Diencephalon (tissue), 1 donor: Measurements from ENCODE around the gene SLC16A1. TPM values are rescaled to one million over a fixed set of nuclear protein-coding genes. Genes with fewer than 3 reads are reported as not detected.

ENCODE experiments used
- small RNA-seq: library from RNA; depleted of rRNA; stranded (forward); fragments of <200 nt; gene quantifications from one replicate; pipeline ENCODE3, GENCODE V24; 2014
- total RNA-seq: library from RNA; depleted of rRNA; stranded (reverse); fragments of >200 nt; gene quantifications from one replicate; pipeline ENCODE4 v1.2.3, GENCODE V29; 2014

Gene SLC16A1, protein sequence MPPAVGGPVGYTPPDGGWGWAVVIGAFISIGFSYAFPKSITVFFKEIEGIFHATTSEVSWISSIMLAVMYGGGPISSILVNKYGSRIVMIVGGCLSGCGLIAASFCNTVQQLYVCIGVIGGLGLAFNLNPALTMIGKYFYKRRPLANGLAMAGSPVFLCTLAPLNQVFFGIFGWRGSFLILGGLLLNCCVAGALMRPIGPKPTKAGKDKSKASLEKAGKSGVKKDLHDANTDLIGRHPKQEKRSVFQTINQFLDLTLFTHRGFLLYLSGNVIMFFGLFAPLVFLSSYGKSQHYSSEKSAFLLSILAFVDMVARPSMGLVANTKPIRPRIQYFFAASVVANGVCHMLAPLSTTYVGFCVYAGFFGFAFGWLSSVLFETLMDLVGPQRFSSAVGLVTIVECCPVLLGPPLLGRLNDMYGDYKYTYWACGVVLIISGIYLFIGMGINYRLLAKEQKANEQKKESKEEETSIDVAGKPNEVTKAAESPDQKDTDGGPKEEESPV
- 83.5 TPM for total RNA-seq

DNA sequence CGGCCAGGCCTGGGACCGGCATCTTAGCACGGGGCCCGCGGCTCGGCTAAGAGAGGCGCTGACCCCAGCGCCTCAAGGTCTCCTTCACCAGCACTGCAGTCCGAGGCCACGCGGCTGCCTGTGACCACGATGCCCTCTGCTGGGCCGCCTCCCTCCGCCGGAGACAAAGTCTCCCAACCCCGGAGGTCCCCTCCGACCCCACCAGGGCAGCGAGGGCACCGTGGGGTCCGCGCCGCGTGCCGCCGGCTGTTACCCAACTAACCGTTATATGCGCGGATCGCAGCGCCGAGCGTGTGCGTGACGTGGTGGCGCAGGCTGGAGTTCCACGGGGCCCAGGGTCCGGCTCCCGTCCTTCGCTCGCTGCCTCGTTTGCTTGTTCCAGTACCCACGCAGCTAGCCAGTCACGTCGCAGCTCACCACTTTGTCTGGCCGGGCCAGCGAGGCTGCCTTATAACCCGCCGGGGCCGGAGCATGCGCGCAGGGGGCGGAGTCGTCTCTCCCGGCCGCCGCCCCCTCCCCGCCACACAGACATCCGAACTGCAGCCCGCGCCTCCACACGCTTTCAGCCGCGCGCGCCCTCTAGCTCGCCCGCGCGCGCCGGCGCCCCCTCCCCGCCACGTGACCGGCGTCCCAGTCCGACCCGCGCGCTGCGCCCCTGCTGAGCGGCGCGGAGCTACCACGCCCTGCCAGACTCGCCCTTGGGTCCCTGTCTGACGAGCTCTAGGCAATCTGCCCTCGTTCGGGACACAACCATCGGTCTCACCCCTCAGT lies at the start of gene SLC16A1:
Gene SLC16A1, minus strand, starts transcription at position 424 of the 771 bp plus-strand sequence. CDS start 26,888 bp downstream, outside the sequence.

Small RNA genes lying within 50 kb of the gene (small RNA-seq; reads per million reads assigned to genes)
- not detected for gene AL390729.2

Other genes starting within 250 kb of the SLC16A1 start
- gene RHOC, start 249.1 kb downstream of the SLC16A1 start, total RNA-seq, result 79.4 TPM
- 5.5 TPM for gene PPM1J, start 240.9 kb downstream of the SLC16A1 start, total RNA-seq
- 34.1 TPM for gene LRIG2, start 117.0 kb upstream of the SLC16A1 start, total RNA-seq